H9 (cell line): ENCODE measurements around the gene HSPG2. TPM values are rescaled to one million over a fixed set of nuclear protein-coding genes. Genes with fewer than 3 reads are reported as not detected.
A peak's percentile ranks its signal among the peaks of the same experiment; 100 is the strongest.

Experiments used
- DNase-seq: peaks from one replicate; pipeline ENCODE4 v3.0.0-alpha.2; 2017
- H2AFZ ChIP-seq: one replicate; pipeline ENCODE4 v1.6.1; 2013; ENCODE audit warnings: mild to moderate bottlenecking, low read length, control low read depth, moderate library complexity
- H2AK5ac ChIP-seq: 2 replicates; pipeline ENCODE4 v1.6.1; 2013; ENCODE audit warnings: low read length, control low read depth, mixed read lengths; ENCODE audit not compliant: insufficient read length
- H2BK120ac ChIP-seq: one replicate; pipeline ENCODE4 v1.6.1; 2013; ENCODE audit warnings: low read depth, mild to moderate bottlenecking, low read length, control low read depth, inconsistent platforms; ENCODE audit not compliant: poor library complexity, severe bottlenecking
- H2BK12ac ChIP-seq: 2 replicates; pipeline ENCODE4 v1.6.1; 2013; ENCODE audit warnings: low read length, control low read depth, mixed read lengths, low read depth; ENCODE audit not compliant: insufficient read length
- H2BK15ac ChIP-seq: 2 replicates; pipeline ENCODE4 v1.6.1; 2013; ENCODE audit warnings: low read depth, low read length, control low read depth
- H2BK20ac ChIP-seq: one replicate; pipeline ENCODE4 v1.6.1; 2013; ENCODE audit warnings: low read depth, mild to moderate bottlenecking, low read length, control low read depth, inconsistent platforms; ENCODE audit not compliant: poor library complexity, severe bottlenecking
- H2BK5ac ChIP-seq: 2 replicates; pipeline ENCODE4 v1.6.1; 2013; ENCODE audit warnings: low read length, control low read depth, mixed read lengths; ENCODE audit not compliant: insufficient read length
- H3K14ac ChIP-seq: 2 replicates; pipeline ENCODE4 v1.6.1; 2013; ENCODE audit warnings: low read length, control low read depth; ENCODE audit not compliant: insufficient read depth
- H3K18ac ChIP-seq: 2 replicates; pipeline ENCODE4 v1.6.1; 2013; ENCODE audit warnings: low read depth, mild to moderate bottlenecking, mixed read lengths, low read length, control low read depth; ENCODE audit not compliant: insufficient read length
- H3K23ac ChIP-seq: 2 replicates; pipeline ENCODE4 v1.6.1; 2013; ENCODE audit warnings: low read length, control low read depth, mixed read lengths, low read depth; ENCODE audit not compliant: insufficient read length
- H3K23me2 ChIP-seq: 2 replicates; pipeline ENCODE4 v1.6.1; 2013; ENCODE audit warnings: low read depth, mild to moderate bottlenecking, mixed read lengths, low read length, control low read depth; ENCODE audit not compliant: insufficient read length, poor library complexity, severe bottlenecking
- H3K27ac ChIP-seq: 2 replicates; pipeline ENCODE4 v1.5.1; 2013; ENCODE audit warnings: low read length, control low read depth, mixed read lengths, low read depth; ENCODE audit not compliant: insufficient read length
- H3K27me3 ChIP-seq: 2 replicates; pipeline ENCODE4 v1.6.1; 2013; ENCODE audit warnings: low read length, control low read depth, inconsistent platforms; ENCODE audit not compliant: insufficient read depth
- H3K4ac ChIP-seq: 2 replicates; pipeline ENCODE4 v1.6.1; 2013; ENCODE audit warnings: low read depth, mild to moderate bottlenecking, control low read depth, inconsistent platforms, low read length, moderate library complexity
- H3K4me1 ChIP-seq: 2 replicates; pipeline ENCODE4 v1.6.1; 2013; ENCODE audit warnings: low read length, control low read depth, inconsistent platforms; ENCODE audit not compliant: insufficient read depth
- H3K4me2 ChIP-seq: 2 replicates; pipeline ENCODE4 v1.6.1; 2013; ENCODE audit warnings: low read length, control low read depth, mixed read lengths; ENCODE audit not compliant: insufficient read length, insufficient read depth
- H3K56ac ChIP-seq: 2 replicates; pipeline ENCODE4 v1.6.1; 2013; ENCODE audit warnings: low read depth, mild to moderate bottlenecking, mixed read lengths, low read length, control low read depth; ENCODE audit not compliant: insufficient read length
- H3K79me1 ChIP-seq: 2 replicates; pipeline ENCODE4 v1.6.1; 2013; ENCODE audit warnings: low read depth, mild to moderate bottlenecking, moderate library complexity, low read length, control low read depth, inconsistent platforms; ENCODE audit not compliant: insufficient read depth, poor library complexity, severe bottlenecking
- H3K79me2 ChIP-seq: 2 replicates; pipeline ENCODE4 v1.6.1; 2013; ENCODE audit warnings: low read length, control low read depth, inconsistent platforms; ENCODE audit not compliant: insufficient read depth
- H3K9ac ChIP-seq: 2 replicates; pipeline ENCODE4 v1.6.1; 2013; ENCODE audit warnings: low read length, control low read depth, mixed read lengths; ENCODE audit not compliant: insufficient read length; ENCODE audit errors: extremely low read depth
- H3K9me3 ChIP-seq: one replicate; pipeline ENCODE4 v1.6.1; 2013; ENCODE audit warnings: low read depth, low read length, inconsistent platforms; ENCODE audit not compliant: control insufficient read depth
- H3T11ph ChIP-seq: one replicate; pipeline ENCODE4 v1.6.1; 2013; ENCODE audit warnings: mild to moderate bottlenecking, low read length, control low read depth, inconsistent platforms
- H4K20me1 ChIP-seq: one replicate; pipeline ENCODE4 v1.6.1; 2013; ENCODE audit not compliant: control insufficient read depth, insufficient read length, insufficient read depth
- H4K5ac ChIP-seq: 2 replicates; pipeline ENCODE4 v1.6.1; 2013; ENCODE audit warnings: low read depth, mild to moderate bottlenecking, mixed read lengths, low read length, control low read depth; ENCODE audit not compliant: insufficient read length
- H4K8ac ChIP-seq: replicated peaks from 2 replicates; pipeline ENCODE4 v1.6.1; 2013; ENCODE audit warnings: low read length, control low read depth, mixed read lengths, low read depth; ENCODE audit not compliant: insufficient read length
- H4K91ac ChIP-seq: 2 replicates; pipeline ENCODE4 v1.6.1; 2013; ENCODE audit warnings: low read depth, mild to moderate bottlenecking, moderate library complexity, mixed read lengths, low read length, control low read depth; ENCODE audit not compliant: insufficient read length
- H3K27ac Mint-ChIP-seq, 3 experiments: 2 replicates in 2 of 3; 3 replicates in 1 of 3; pipeline ENCODE4 v1.8.0; 2020 to 2021; ENCODE audit warnings: mixed read lengths in 3 of 3, mild to moderate bottlenecking in 1 of 3, moderate library complexity in 1 of 3
- H3K27me3 Mint-ChIP-seq: 2 replicates; pipeline ENCODE4 v1.8.0; 2021; ENCODE audit warnings: low read depth, mild to moderate bottlenecking, moderate library complexity, mixed read lengths
- H3K36me3 Mint-ChIP-seq, 3 experiments: 2 replicates in 2 of 3; 3 replicates in 1 of 3; pipeline ENCODE4 v1.8.0; 2020 to 2021; ENCODE audit warnings: low read depth in 3 of 3, mixed read lengths in 3 of 3; ENCODE audit not compliant: insufficient read depth in 1 of 3
- H3K4me1 Mint-ChIP-seq, 2 experiments: 2 replicates each; pipeline ENCODE4 v1.8.0; 2020; ENCODE audit warnings: mixed read lengths in 2 of 2
- H3K4me3 Mint-ChIP-seq, 2 experiments: 2 replicates in 1 of 2; 3 replicates in 1 of 2; pipeline ENCODE4 v1.8.0; 2020 to 2021; ENCODE audit warnings: mild to moderate bottlenecking in 2 of 2, mixed read lengths in 2 of 2, moderate library complexity in 1 of 2
- H3K9me3 Mint-ChIP-seq, 2 experiments: 2 replicates in 1 of 2; 3 replicates in 1 of 2; pipeline ENCODE4 v1.8.0; 2020; ENCODE audit warnings: mild to moderate bottlenecking in 2 of 2, mixed read lengths in 2 of 2, moderate library complexity in 1 of 2
- WGBS: extraction: QIAGEN DNeasy Blood & Tissue Kit; methylation state at CpG from one replicate; pipeline ENCODE4 v1.1.7; 2013; ENCODE audit warnings: missing lambda C conversion rate, low lambda C conversion rate, mixed read lengths; ENCODE audit not compliant: insufficient read length; ENCODE audit errors: extremely low coverage; 5-methylcytosine and 5-hydroxymethylcytosine counted together
- total RNA-seq: library from RNA; stranded (reverse); gene quantifications from 2 replicates; pipeline ENCODE4 v1.2.1, GENCODE V29; 2021
- TF ChIP-seq, protein P1 (sequence below): fragments of 200-600 bp; sonication (generic); conservative IDR thresholded peaks from 3 replicates; pipeline ENCODE4 v1.8.0; 2021; ENCODE audit warnings: antibody characterized with exemption, mild to moderate bottlenecking

The HSPG2 gene
- total RNA-seq, 1 experiment from 2014 or later: 90.0 TPM

- Mint-ChIP-seq H3K27ac (peak overlapping the region in 2 of 3 experiments; percentile 23 to 77; a peak in 3 of 7 replicates), H3K4me3 (no peak overlapping the region; a peak in 1 of 5 replicates), H3K36me3 (peaks cover 14 to 60% (median 60%) of the 10 kb centered on the region in 3 experiments), H3K27me3 (no peaks in the 10 kb centered on the region), H3K4me1 (no peaks in the 10 kb centered on the region), H3K9me3 (no peaks in the 10 kb centered on the region)
- WGBS: no CpG with 5 or more reads among the region's 11 CpGs
- H3K23me2 ChIP-seq: no peaks in the 10 kb centered on the region
- no peaks in the 10 kb centered on the region for H3K27me3 ChIP-seq
- H2BK15ac ChIP-seq: no peak overlapping the region
- no peak overlapping the region for H3K4me2 ChIP-seq
- no peak overlapping the region for H3K56ac ChIP-seq
- H3K18ac ChIP-seq: no peak overlapping the region
- no peak overlapping the region for H2BK120ac ChIP-seq
- no peak overlapping the region for H4K5ac ChIP-seq
- no peak overlapping the region for H3K4ac ChIP-seq
- no peak overlapping the region for H3K14ac ChIP-seq
- H3K27ac ChIP-seq: no peak overlapping the region
- no peak for DNase-seq
- no peak overlapping the region for H3K9ac ChIP-seq
- H3T11ph ChIP-seq: no peak overlapping the region
- H2AK5ac ChIP-seq: no peak overlapping the region
- H2BK5ac ChIP-seq: no peak overlapping the region
- H3K79me2 ChIP-seq: no peaks in the 10 kb centered on the region
- no peak overlapping the region for H4K8ac ChIP-seq
- H3K23ac ChIP-seq: no peak overlapping the region
- H4K20me1 ChIP-seq: no peaks in the 10 kb centered on the region
- no peak overlapping the region for H4K91ac ChIP-seq
- no peaks in the 10 kb centered on the region for H3K9me3 ChIP-seq
- TF ChIP-seq, protein P1, sequence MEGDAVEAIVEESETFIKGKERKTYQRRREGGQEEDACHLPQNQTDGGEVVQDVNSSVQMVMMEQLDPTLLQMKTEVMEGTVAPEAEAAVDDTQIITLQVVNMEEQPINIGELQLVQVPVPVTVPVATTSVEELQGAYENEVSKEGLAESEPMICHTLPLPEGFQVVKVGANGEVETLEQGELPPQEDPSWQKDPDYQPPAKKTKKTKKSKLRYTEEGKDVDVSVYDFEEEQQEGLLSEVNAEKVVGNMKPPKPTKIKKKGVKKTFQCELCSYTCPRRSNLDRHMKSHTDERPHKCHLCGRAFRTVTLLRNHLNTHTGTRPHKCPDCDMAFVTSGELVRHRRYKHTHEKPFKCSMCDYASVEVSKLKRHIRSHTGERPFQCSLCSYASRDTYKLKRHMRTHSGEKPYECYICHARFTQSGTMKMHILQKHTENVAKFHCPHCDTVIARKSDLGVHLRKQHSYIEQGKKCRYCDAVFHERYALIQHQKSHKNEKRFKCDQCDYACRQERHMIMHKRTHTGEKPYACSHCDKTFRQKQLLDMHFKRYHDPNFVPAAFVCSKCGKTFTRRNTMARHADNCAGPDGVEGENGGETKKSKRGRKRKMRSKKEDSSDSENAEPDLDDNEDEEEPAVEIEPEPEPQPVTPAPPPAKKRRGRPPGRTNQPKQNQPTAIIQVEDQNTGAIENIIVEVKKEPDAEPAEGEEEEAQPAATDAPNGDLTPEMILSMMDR: no peak
- H3K79me1 ChIP-seq: no peaks in the 10 kb centered on the region
- no peak overlapping the region for H2BK12ac ChIP-seq
- no peak overlapping the region for H2BK20ac ChIP-seq
- H3K4me1 ChIP-seq: no peaks in the 10 kb centered on the region
- no peak overlapping the region for H2AFZ ChIP-seq
Measured at GRCh38 chr1:21882721-21883415, 54.2 kb downstream of the HSPG2 start.
